ENCODE data around the gene TFPI.

DNA sequence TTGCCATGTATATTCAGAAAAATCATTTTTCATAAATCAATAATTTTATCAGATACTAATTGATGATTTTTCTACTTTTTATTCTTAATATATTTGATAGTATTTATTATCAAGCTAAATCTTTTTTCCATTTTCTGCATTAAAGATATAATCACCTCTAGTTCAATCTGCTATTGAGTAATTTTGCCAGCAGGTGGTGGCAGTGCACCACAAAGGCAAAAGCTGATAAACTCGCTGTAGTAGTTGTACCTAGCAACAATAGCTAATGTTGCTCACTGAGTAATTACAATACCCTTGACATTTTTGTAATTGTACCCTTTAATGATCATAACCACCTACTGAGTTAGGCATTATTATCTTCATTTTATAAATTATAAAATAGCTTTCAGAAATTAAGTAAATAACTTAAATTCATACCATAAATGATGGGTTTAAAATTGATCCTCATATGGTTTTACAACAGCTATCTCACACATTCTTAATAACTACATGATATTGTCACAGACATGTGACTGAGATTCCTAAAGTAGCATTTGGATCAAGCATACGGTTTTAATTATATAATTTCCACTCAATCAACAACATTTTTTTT, 54.2 kb downstream of the TFPI start:
- TF ChIP-seq EZH2 (IDR thresholded peaks at IDR 0.05; ENCODE audit: low read length, missing control alignments), result no peak
- TF ChIP-seq, protein P1, sequence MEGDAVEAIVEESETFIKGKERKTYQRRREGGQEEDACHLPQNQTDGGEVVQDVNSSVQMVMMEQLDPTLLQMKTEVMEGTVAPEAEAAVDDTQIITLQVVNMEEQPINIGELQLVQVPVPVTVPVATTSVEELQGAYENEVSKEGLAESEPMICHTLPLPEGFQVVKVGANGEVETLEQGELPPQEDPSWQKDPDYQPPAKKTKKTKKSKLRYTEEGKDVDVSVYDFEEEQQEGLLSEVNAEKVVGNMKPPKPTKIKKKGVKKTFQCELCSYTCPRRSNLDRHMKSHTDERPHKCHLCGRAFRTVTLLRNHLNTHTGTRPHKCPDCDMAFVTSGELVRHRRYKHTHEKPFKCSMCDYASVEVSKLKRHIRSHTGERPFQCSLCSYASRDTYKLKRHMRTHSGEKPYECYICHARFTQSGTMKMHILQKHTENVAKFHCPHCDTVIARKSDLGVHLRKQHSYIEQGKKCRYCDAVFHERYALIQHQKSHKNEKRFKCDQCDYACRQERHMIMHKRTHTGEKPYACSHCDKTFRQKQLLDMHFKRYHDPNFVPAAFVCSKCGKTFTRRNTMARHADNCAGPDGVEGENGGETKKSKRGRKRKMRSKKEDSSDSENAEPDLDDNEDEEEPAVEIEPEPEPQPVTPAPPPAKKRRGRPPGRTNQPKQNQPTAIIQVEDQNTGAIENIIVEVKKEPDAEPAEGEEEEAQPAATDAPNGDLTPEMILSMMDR (conservative IDR thresholded peaks at IDR 0.05 in 1 of 2, IDR thresholded peaks at IDR 0.05 in 1 of 2; ENCODE audit: low read depth in 1 of 2, low read length in 2 of 2), result peak; percentile 67 to 86

All from fibroblast of lung (primary cell).